Spleen (tissue), 11 donors: ENCODE results near the gene SLC30A5. TPM values are rescaled to one million over a fixed set of nuclear protein-coding genes. Genes with fewer than 3 reads are reported as not detected.
"Not testable (repeated sequence)": the region's sequence is repeated elsewhere in the genome, so short reads cannot be mapped to it uniquely, and the experiment has no call there.

Experiments used
- DNase-seq: peaks from one replicate; pipeline ENCODE4 v3.0.0-alpha.2; 2020
- H3K27ac ChIP-seq, 8 donors: fragments of 200-600 bp; sonication (generic) in 7 of 8; 1 replicate in 4 of 8; 2 replicates in 4 of 8; pipeline versions ENCODE4 v1.5.0 to v1.8.0; 2016 to 2021; ENCODE audit warnings: inconsistent platforms in 4 of 8, mild to moderate bottlenecking in 4 of 8, moderate library complexity in 1 of 8
- H3K27me3 ChIP-seq, 7 donors: fragments of 200-600 bp; sonication (generic) in 6 of 7; replicated peaks in 1 of 7; 1 replicate in 4 of 7; 2 replicates in 3 of 7; pipeline versions ENCODE4 v1.5.0 to v1.8.0; 2016 to 2021; ENCODE audit warnings: inconsistent platforms in 3 of 7, mild to moderate bottlenecking in 1 of 7
- H3K36me3 ChIP-seq, 6 donors: fragments of 200-600 bp; sonication (generic) in 5 of 6; 1 replicate in 4 of 6; 2 replicates in 2 of 6; pipeline versions ENCODE4 v1.5.0 to v1.8.0; 2016 to 2021; ENCODE audit warnings: inconsistent platforms in 2 of 6
- H3K4me1 ChIP-seq, 6 donors: fragments of 200-600 bp; sonication (generic) in 5 of 6; 1 replicate in 3 of 6; 2 replicates in 3 of 6; pipeline versions ENCODE4 v1.5.0 to v1.8.0; 2016 to 2021; ENCODE audit warnings: inconsistent platforms in 3 of 6
- H3K4me3 ChIP-seq, 8 donors: fragments of 200-600 bp; sonication (generic) in 7 of 8; 1 replicate in 4 of 8; 2 replicates in 4 of 8; pipeline versions ENCODE4 v1.5.0 to v1.8.0; 2016 to 2021; ENCODE audit warnings: inconsistent platforms in 4 of 8, mild to moderate bottlenecking in 4 of 8, moderate library complexity in 2 of 8
- H3K9me3 ChIP-seq, 8 donors: fragments of 200-600 bp; sonication (generic) in 7 of 8; 1 replicate in 4 of 8; 2 replicates in 4 of 8; pipeline versions ENCODE4 v1.5.0 to v1.8.0; 2016 to 2021; ENCODE audit warnings: inconsistent platforms in 4 of 8
- CTCF ChIP-seq, 11 experiments: fragments of 200-600 bp in 7 of 11; fragments of 450-650 bp in 4 of 11; sonication (generic) in 4 of 11; IDR thresholded peaks in 8 of 11; conservative IDR thresholded peaks in 3 of 11; 1 replicate in 7 of 11; 2 replicates in 4 of 11; pipeline versions ENCODE4 v1.4.0 to v1.8.0; 2016 to 2021; ENCODE audit warnings: antibody characterized with exemption in 11 of 11, inconsistent platforms in 4 of 11, mild to moderate bottlenecking in 1 of 11
- POLR2A ChIP-seq, 3 donors: fragments of 450-650 bp; IDR thresholded peaks; one replicate each; pipeline ENCODE4 v1.5.1; 2017; ENCODE audit warnings: antibody characterized with exemption in 3 of 3, mild to moderate bottlenecking in 1 of 3
- POLR2AphosphoS5 ChIP-seq, 3 donors: sonication (generic); formaldehyde crosslinking; IDR thresholded peaks; one replicate each; pipeline ENCODE4 v1.5.1; 2017; ENCODE audit warnings: antibody characterized with exemption in 3 of 3
- WGBS, 5 donors: extraction: QIAGEN DNeasy Blood & Tissue Kit in 3 of 5; methylation state at CpG; one replicate each; pipeline versions ENCODE4 v1.1.5 to v1.1.7; 2013 to 2018; 5-methylcytosine and 5-hydroxymethylcytosine counted together
- intact Hi-C: fragments of 100-400 bp; cut with DNase I; formaldehyde crosslinking; loops from one replicate; pipeline ENCODE4 v1.15.0; 2023; ENCODE audit warnings: low total_unique reads
- polyA plus RNA-seq, 3 donors: library from polyadenylated mRNA; stranded (reverse); fragments of 200-250 nt; gene quantifications; one replicate each; pipeline ENCODE4 v1.2.1, GENCODE V29; 2013
- total RNA-seq, 7 donors: library from RNA; depleted of rRNA in 3 of 7; stranded (reverse); fragments of >200 nt in 3 of 7; fragmentation: NEBNext Ultra II Directional in 4 of 7; extraction: Animal tissue kit (Norgen Biotek cat#: 25700) in 4 of 7; gene quantifications; one replicate each; pipeline versions ENCODE4 v1.1.0 to v1.2.1, GENCODE V29; 2016 to 2021
- donor health status: healthy with polysubstance abuse.
- donor health status: DM: no; HTN: no; CAD: no; lungs with moderate emphysema.
- donor health status: DM: no; HTN: no; CAD: no.
- donor health status: Bipolar disorder and iron deficiency.
- donor health status: healthy.
- donor health status: DM: no; HTN: no; CAD: no.
- donor health status: DM: yes; HTN: yes; CAD: no.

SLC30A5 gene
- total and polyA plus RNA-seq, 10 donors = 24.3 to 53.4 (median 32.4) TPM

- Histone ChIP-seq H3K4me1 (no peaks in the 10 kb centered on the region), H3K27me3 (no peaks in the 10 kb centered on the region), H3K9me3 (no peaks in the 10 kb centered on the region), H3K4me3 (no peak overlapping the region), H3K36me3 (no peaks in the 10 kb centered on the region), H3K27ac (no peak overlapping the region)
- intact Hi-C loops = no loop called here
- TF ChIP-seq POLR2A (IDR thresholded peaks at IDR 0.05) (no peak), CTCF (IDR thresholded peaks at IDR 0.05 in 8 of 11, conservative IDR thresholded peaks at IDR 0.05 in 3 of 11) (no peak), POLR2AphosphoS5 (IDR thresholded peaks at IDR 0.05) (no peak)
- DNase-seq = no peak
These were observed 10.4 kb upstream of the SLC30A5 start for GRCh38 chr5:69083412-69083811.

- Histone ChIP-seq H3K4me3 (no peak overlapping the region), H3K27ac (no peak overlapping the region), H3K9me3 (no peaks in the 10 kb centered on the region), H3K27me3 (no peaks in the 10 kb centered on the region), H3K4me1 (no peaks in the 10 kb centered on the region), H3K36me3 (no peaks in the 10 kb centered on the region)
- no peak for TF ChIP-seq POLR2AphosphoS5 (IDR thresholded peaks at IDR 0.05)
- no peak for TF ChIP-seq POLR2A (IDR thresholded peaks at IDR 0.05)
- TF ChIP-seq CTCF (IDR thresholded peaks at IDR 0.05 in 8 of 11, conservative IDR thresholded peaks at IDR 0.05 in 3 of 11) = no peak
- WGBS, 5 donors = 39 to 54% (median 42%) methylated on average over 3 of the region's 3 CpGs
- no peak for DNase-seq
- intact Hi-C loops = no loop called here
These were observed 9.6 kb upstream of the SLC30A5 start for GRCh38 chr5:69084195-69084594.

GRCh38 chr5:69084903-69085302 lies 8.9 kb upstream of the SLC30A5 start:
- no peak for TF ChIP-seq POLR2A (IDR thresholded peaks at IDR 0.05)
- TF ChIP-seq POLR2AphosphoS5 (IDR thresholded peaks at IDR 0.05) = no peak
- no peak for TF ChIP-seq CTCF (IDR thresholded peaks at IDR 0.05 in 8 of 11, conservative IDR thresholded peaks at IDR 0.05 in 3 of 11)
- Histone ChIP-seq H3K9me3 (no peaks in the 10 kb centered on the region), H3K4me3 (no peak overlapping the region), H3K36me3 (no peaks in the 10 kb centered on the region), H3K4me1 (no peaks in the 10 kb centered on the region), H3K27me3 (no peaks in the 10 kb centered on the region), H3K27ac (no peak overlapping the region)
- intact Hi-C loops = no loop called here
- WGBS, 5 donors = 79 to 93% (median 88%) methylated on average over 2 of the region's 2 CpGs
- no peak for DNase-seq

GRCh38 chr5:69086206-69086605 lies 7.6 kb upstream of the SLC30A5 start:
- intact Hi-C loops = no loop called here
- Histone ChIP-seq H3K4me3 (no peak overlapping the region), H3K36me3 (no peaks in the 10 kb centered on the region), H3K4me1 (no peaks in the 10 kb centered on the region), H3K27me3 (no peaks in the 10 kb centered on the region), H3K9me3 (no peaks in the 10 kb centered on the region), H3K27ac (no peak overlapping the region)
- 80 to 93% (median 91%) methylated on average over 5 of the region's 5 CpGs for WGBS, 5 donors
- DNase-seq = no peak
- no peak for TF ChIP-seq POLR2A (IDR thresholded peaks at IDR 0.05)
- TF ChIP-seq POLR2AphosphoS5 (IDR thresholded peaks at IDR 0.05) = no peak
- TF ChIP-seq CTCF (IDR thresholded peaks at IDR 0.05 in 8 of 11, conservative IDR thresholded peaks at IDR 0.05 in 3 of 11) = no peak

- DNase-seq, H3K27ac ChIP-seq, H3K36me3 ChIP-seq, H3K4me1 ChIP-seq, intact Hi-C loops, H3K4me3 ChIP-seq, H3K27me3 ChIP-seq, H3K9me3 ChIP-seq: not testable (repeated sequence)
- 75 to 96% (median 85%) methylated on average over 7 of the region's 7 CpGs for WGBS, 5 donors
These were observed 5.8 kb upstream of the SLC30A5 start for GRCh38 chr5:69088006-69088405.
